T-helper 17 cell (primary cell): Measurements from ENCODE around the gene HEBP1. TPM values are rescaled to one million over a fixed set of nuclear protein-coding genes. Genes with fewer than 3 reads are reported as not detected.

Source experiments
- ATAC-seq: fragments of 150-1000 bp; cut with Tn5 transposase; 2 replicates; pipeline ENCODE4 v1.10.0; 2021; ENCODE audit warnings: mild to moderate bottlenecking, moderate library complexity
- DNase-seq, 3 donors: peaks; one replicate each; pipeline versions ENCODE4 v3.0.0 to v3.0.0-alpha.2; 2020 to 2021
- H3K9me3 ChIP-seq: one replicate; pipeline ENCODE4 v1.7.0; 2013; ENCODE audit warnings: low read length, mild to moderate bottlenecking; ENCODE audit not compliant: control insufficient read depth, poor library complexity, severe bottlenecking
- H3K27ac Mint-ChIP-seq: one replicate; pipeline ENCODE4 v1.8.0; 2022; ENCODE audit warnings: mild to moderate bottlenecking, moderate library complexity, mixed read lengths
- H3K27me3 Mint-ChIP-seq: one replicate; pipeline ENCODE4 v1.8.0; 2022; ENCODE audit warnings: mixed read lengths
- H3K36me3 Mint-ChIP-seq: one replicate; pipeline ENCODE4 v1.8.0; 2022; ENCODE audit warnings: low read depth, mixed read lengths
- H3K4me1 Mint-ChIP-seq: one replicate; pipeline ENCODE4 v1.8.0; 2022; ENCODE audit warnings: mild to moderate bottlenecking, mixed read lengths
- H3K4me3 Mint-ChIP-seq: one replicate; pipeline ENCODE4 v1.8.0; 2022; ENCODE audit warnings: mild to moderate bottlenecking, moderate library complexity, mixed read lengths
- total RNA-seq, 4 donors: library from RNA in 2 of 4; stranded (reverse) in 2 of 4; gene quantifications; one replicate each; pipeline ENCODE4 v1.2.3 and lab custom pipeline; 2022 to 2026

Gene HEBP1
- total RNA-seq, 2 donors from 2014 or later = 10.8 to 11.5 TPM

- peaks cover 5% of the 10 kb centered on the region for H3K36me3 Mint-ChIP-seq
- no peak overlapping the region for H3K4me3 Mint-ChIP-seq
Observed at GRCh38 chr12:12976366-12976765, 23.7 kb downstream of the HEBP1 start.

DNA sequence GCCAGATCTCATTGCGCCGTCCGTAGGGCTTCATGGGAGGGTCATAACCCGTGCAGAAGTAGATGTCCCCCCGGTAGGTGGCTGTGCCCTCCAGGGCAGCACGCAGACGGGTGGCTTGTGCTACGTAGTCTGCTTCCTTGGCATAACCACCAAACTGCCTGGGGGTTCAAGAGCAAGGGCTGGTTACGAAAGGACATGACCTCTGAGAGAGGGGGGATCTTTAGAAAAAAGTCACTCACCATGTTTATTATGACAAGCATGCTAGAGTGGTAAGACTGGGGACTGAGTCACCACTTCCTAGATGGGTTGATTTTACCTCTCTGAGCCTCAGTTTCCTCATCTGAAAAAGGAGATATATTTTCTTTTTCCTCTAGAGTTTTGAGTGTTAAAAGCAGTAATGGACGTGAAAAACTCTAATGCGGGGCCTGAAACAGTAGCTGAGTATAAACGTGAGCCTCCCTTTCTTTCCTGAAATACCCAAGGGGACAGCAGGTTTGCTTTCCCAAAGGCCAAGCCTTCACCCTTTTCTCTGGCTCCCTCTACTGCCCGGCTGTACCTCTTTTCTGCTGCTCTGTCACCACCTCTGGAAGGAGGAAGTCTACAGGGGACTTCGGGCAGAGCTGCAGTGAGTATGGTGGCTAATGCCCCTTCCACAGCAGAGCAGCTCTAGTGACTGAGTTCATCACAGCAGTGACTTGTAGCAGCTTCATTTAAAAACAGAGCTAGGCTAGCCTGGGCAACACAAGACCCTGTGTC, 24.6 kb downstream of the HEBP1 start:
- Mint-ChIP-seq H3K36me3 (peaks cover 5% of the 10 kb centered on the region), H3K4me1 (no peaks in the 10 kb centered on the region), H3K4me3 (no peak overlapping the region), H3K27ac (no peak overlapping the region), H3K27me3 (no peaks in the 10 kb centered on the region)
- no peak for DNase-seq
- H3K9me3 ChIP-seq = peaks cover 3% of the 10 kb centered on the region
- ATAC-seq = no peak

More at GRCh38 chr12:12976366-12976765, 23.7 kb downstream of the HEBP1 start:
- Mint-ChIP-seq H3K27me3 (no peaks in the 10 kb centered on the region), H3K27ac (no peak overlapping the region), H3K4me1 (no peaks in the 10 kb centered on the region)
- ATAC-seq (no peak), DNase-seq (no peak)
- peaks cover 3% of the 10 kb centered on the region for H3K9me3 ChIP-seq

GRCh38 chr12:12974211-12974610, 25.9 kb downstream of the HEBP1 start:
- no peaks in the 10 kb centered on the region for H3K4me1 Mint-ChIP-seq
- DNase-seq (no peak), ATAC-seq (no peak)
- no peak overlapping the region for H3K27ac Mint-ChIP-seq
- H3K4me3 Mint-ChIP-seq = no peak overlapping the region
- H3K9me3 ChIP-seq = peaks cover 3% of the 10 kb centered on the region
- no peaks in the 10 kb centered on the region for H3K27me3 Mint-ChIP-seq
- H3K36me3 Mint-ChIP-seq = peaks cover 5% of the 10 kb centered on the region

- no peaks in the 10 kb centered on the region for H3K27me3 Mint-ChIP-seq
- H3K27ac Mint-ChIP-seq = no peak overlapping the region
- no peak overlapping the region for H3K4me3 Mint-ChIP-seq
- ATAC-seq = no peak
- no peaks in the 10 kb centered on the region for H3K4me1 Mint-ChIP-seq
- DNase-seq = no peak
- H3K36me3 Mint-ChIP-seq = peaks cover 5% of the 10 kb centered on the region
- peaks cover 3% of the 10 kb centered on the region for H3K9me3 ChIP-seq
Observed at GRCh38 chr12:12973019-12973418, 27.0 kb downstream of the HEBP1 start.

DNA sequence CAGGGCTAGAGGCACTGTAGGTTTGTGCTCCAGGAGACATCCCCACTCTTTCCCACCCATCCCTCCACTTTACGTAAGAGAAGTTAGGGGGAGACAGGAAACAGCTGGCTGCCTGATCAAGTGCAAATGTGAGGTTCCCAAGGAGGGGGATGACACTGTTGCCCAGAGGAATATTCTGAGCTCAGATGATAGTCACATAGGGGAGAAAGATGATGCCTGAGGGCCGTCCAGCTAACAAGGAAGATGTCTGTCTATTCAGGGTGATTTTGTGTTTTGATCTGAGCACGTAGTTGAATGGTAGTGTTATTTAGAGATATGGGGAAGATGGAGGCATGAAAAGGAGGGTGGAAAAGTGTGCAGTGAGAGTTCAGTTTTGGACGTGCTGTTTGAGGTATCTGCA, 34.2 kb downstream of the HEBP1 start:
- ATAC-seq = no peak
- Mint-ChIP-seq H3K27ac (no peak overlapping the region), H3K27me3 (no peaks in the 10 kb centered on the region)

GRCh38 chr12:12964255-12964654, 35.8 kb downstream of the HEBP1 start:
- DNase-seq (no peak), ATAC-seq (no peak)
- no peaks in the 10 kb centered on the region for H3K9me3 ChIP-seq
- H3K27ac Mint-ChIP-seq = no peak overlapping the region
- H3K4me3 Mint-ChIP-seq = no peak overlapping the region
- no peaks in the 10 kb centered on the region for H3K27me3 Mint-ChIP-seq
- peaks cover 8% of the 10 kb centered on the region for H3K36me3 Mint-ChIP-seq
- H3K4me1 Mint-ChIP-seq = no peaks in the 10 kb centered on the region

More for the DNA sequence above, 34.2 kb downstream of the HEBP1 start:
- no peak overlapping the region for H3K4me3 Mint-ChIP-seq
- peaks cover 8% of the 10 kb centered on the region for H3K36me3 Mint-ChIP-seq
- H3K4me1 Mint-ChIP-seq = no peaks in the 10 kb centered on the region
- DNase-seq = no peak
- H3K9me3 ChIP-seq = no peaks in the 10 kb centered on the region

DNA sequence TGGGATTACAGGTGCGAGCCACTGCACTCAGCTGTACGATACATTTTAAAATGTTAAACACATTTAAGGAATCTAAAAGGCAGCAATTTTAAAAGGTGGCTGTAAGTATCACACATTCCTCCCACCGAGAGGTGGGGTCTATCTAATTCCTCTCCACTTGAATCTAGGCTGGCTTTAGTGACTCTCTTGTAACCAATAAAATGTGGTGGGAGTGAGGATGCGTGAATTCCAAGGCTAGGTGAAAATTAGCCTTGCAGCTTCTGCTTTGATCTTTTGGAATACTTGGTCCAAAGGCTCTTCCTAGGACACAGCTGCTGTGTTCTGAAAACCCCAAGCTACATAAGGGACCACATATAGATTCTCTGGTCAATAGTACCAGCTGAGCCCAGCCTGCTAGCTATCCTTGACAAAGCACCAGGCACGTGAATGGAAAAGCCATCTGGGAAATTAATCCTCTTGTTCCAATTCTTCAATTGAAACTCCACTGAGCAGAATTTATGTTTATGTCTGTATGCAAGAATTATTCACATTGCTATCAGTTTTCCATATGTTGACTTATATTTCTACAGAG, 39.3 kb downstream of the HEBP1 start:
- Mint-ChIP-seq H3K4me1 (no peaks in the 10 kb centered on the region), H3K4me3 (no peak overlapping the region)
- no peak for ATAC-seq

GRCh38 chr12:12958886-12959285, 41.2 kb downstream of the HEBP1 start:
- no peak overlapping the region for H3K27ac Mint-ChIP-seq
- H3K4me3 Mint-ChIP-seq = no peak overlapping the region

More for the DNA sequence above, 39.3 kb downstream of the HEBP1 start:
- no peaks in the 10 kb centered on the region for H3K9me3 ChIP-seq
- DNase-seq = no peak
- Mint-ChIP-seq H3K36me3 (peaks cover 2% of the 10 kb centered on the region), H3K27ac (no peak overlapping the region), H3K27me3 (no peaks in the 10 kb centered on the region)

GRCh38 chr12:12954878-12955625, 45.0 kb downstream of the HEBP1 start:
- no peak for ATAC-seq
- H3K27me3 Mint-ChIP-seq = no peaks in the 10 kb centered on the region
- H3K27ac Mint-ChIP-seq = no peak overlapping the region

More at GRCh38 chr12:12958886-12959285, 41.2 kb downstream of the HEBP1 start:
- DNase-seq (no peak), ATAC-seq (no peak)
- no peaks in the 10 kb centered on the region for H3K9me3 ChIP-seq
- Mint-ChIP-seq H3K27me3 (no peaks in the 10 kb centered on the region), H3K36me3 (peaks cover 2% of the 10 kb centered on the region), H3K4me1 (no peaks in the 10 kb centered on the region)

GRCh38 chr12:12954356-12954755, 45.7 kb downstream of the HEBP1 start:
- Mint-ChIP-seq H3K4me3 (no peak overlapping the region), H3K36me3 (no peaks in the 10 kb centered on the region), H3K27ac (no peak overlapping the region), H3K27me3 (peaks cover 3% of the 10 kb centered on the region), H3K4me1 (peaks cover 6% of the 10 kb centered on the region)
- ATAC-seq = no peak
- no peak for DNase-seq
- no peaks in the 10 kb centered on the region for H3K9me3 ChIP-seq

More at GRCh38 chr12:12954878-12955625, 45.0 kb downstream of the HEBP1 start:
- peaks cover 3% of the 10 kb centered on the region for H3K4me1 Mint-ChIP-seq
- no peak overlapping the region for H3K4me3 Mint-ChIP-seq
- H3K9me3 ChIP-seq = no peaks in the 10 kb centered on the region
- H3K36me3 Mint-ChIP-seq = no peaks in the 10 kb centered on the region
- DNase-seq = no peak

- peaks cover 10% of the 10 kb centered on the region for H3K27me3 Mint-ChIP-seq
- DNase-seq (no peak), ATAC-seq (no peak)
- H3K27ac Mint-ChIP-seq = no peak within 1 kb of the TSS
- H3K9me3 ChIP-seq = no peaks in the 10 kb centered on the region
- H3K36me3 Mint-ChIP-seq = no peaks in the 10 kb centered on the region
- H3K4me3 Mint-ChIP-seq = no peak within 1 kb of the TSS
- H3K4me1 Mint-ChIP-seq = peaks cover 6% of the 10 kb centered on the region
Observed at GRCh38 chr12:12952036-12952435, 48.0 kb downstream of the HEBP1 start, which contains the start of gene GPRC5D. TSS of gene GPRC5D (minus strand) at chr12:12952170. CDS start at chr12:12950384, 1,786 bp downstream.

DNA sequence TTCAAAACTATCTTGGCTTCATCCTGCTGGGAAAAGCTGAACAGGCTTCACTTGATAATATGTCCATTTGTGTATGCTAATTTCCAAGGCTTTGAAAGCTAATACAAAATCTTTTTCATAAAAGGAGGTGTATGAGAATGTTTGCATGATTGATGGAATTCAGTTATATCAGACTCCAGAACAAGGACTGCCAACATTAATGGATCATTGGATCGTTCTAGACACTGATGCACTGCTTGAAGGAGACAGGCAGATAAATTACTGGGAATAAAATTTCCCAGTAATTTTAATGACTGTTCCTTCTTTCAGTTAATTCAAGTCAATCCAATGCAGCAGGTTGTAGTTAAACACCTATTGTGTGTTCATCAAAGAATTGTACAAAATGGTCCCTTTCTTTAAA, 48.6 kb downstream of the HEBP1 start:
- H3K4me3 Mint-ChIP-seq = no peak overlapping the region
- H3K27me3 Mint-ChIP-seq = peaks cover 10% of the 10 kb centered on the region
- DNase-seq = no peak
- no peaks in the 10 kb centered on the region for H3K36me3 Mint-ChIP-seq
- ATAC-seq = no peak
- H3K4me1 Mint-ChIP-seq = peaks cover 6% of the 10 kb centered on the region
- H3K9me3 ChIP-seq = no peaks in the 10 kb centered on the region
- H3K27ac Mint-ChIP-seq = no peak overlapping the region

- no peaks in the 10 kb centered on the region for H3K9me3 ChIP-seq
- no peaks in the 10 kb centered on the region for H3K36me3 Mint-ChIP-seq
- no peak for DNase-seq
- no peak overlapping the region for H3K4me3 Mint-ChIP-seq
- peaks cover 6% of the 10 kb centered on the region for H3K4me1 Mint-ChIP-seq
- peaks cover 10% of the 10 kb centered on the region for H3K27me3 Mint-ChIP-seq
- H3K27ac Mint-ChIP-seq = no peak overlapping the region
- ATAC-seq = no peak
Observed at GRCh38 chr12:12947902-12948301, 52.2 kb downstream of the HEBP1 start.
